ENCODE measurements around the gene LDHB.
"Not testable (repeated sequence)": the region's sequence is repeated elsewhere in the genome, so short reads cannot be mapped to it uniquely, and the experiment has no call there.

The LDHB gene

DNA sequence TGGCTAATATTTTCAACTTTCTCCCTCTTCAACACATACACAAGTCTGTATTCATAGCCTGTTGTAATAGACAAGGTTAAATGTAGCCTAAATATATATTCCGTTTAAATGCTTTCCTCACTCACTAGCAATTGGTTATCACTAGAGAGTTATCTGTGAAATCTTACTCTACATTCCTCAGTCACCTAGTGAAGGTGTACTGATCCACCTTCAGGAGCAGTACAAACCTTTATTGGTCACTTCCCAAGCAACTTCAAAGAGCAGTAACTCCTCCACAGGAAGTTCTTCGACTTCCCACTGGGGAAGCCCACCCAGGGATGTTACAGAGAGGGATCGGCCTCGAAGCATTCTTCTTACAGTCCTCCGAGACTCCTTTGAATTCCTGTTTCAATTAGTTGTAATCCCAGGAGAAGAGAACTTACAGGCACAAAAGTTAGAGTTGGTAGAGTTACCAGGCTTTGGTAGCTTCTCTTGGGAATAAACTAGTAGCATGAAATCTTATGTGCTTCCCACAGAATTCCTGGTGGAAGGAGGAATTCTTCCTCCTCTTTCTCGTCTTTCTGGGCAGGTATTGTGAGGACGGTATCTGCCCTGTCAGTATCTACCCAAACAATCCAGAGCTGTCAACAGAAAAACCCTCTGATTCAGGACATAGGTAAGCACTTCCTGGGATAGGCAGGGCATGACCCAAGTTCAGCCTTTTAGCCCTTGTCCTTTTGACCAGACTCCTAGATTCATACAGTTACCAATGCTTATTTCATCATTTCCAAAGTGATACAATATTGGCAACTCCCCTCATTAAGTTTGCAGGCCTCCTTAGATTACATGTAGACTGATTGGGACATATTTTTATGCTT, 53.2 kb downstream of the LDHB start, which contains the start of gene GYS2:
Gene GYS2, minus strand, starts transcription at position 603 of the 857 bp plus-strand sequence. Its CDS starts 255 bp downstream, at position 348.
- DNase-seq: no peak

DNA sequence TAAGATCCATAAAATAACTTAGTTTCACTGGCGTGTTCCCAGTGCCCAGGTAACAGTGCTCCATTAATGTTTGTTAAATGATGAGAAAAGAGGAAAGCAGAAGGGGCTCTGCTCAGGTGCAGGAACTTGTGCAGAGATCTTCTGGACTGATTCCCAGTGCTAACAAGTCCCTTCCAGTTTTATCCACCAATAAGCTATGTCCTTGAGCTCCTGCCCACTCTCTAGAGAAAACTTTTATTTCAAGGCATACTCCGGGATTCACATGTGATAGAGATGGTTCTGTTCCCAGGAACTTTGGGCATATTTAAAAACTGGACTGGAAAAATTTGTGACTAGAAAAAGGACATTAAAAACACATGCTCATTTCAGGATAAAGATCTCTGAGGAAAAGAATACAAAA, 54.9 kb downstream of the LDHB start:
- no peak for DNase-seq

DNA sequence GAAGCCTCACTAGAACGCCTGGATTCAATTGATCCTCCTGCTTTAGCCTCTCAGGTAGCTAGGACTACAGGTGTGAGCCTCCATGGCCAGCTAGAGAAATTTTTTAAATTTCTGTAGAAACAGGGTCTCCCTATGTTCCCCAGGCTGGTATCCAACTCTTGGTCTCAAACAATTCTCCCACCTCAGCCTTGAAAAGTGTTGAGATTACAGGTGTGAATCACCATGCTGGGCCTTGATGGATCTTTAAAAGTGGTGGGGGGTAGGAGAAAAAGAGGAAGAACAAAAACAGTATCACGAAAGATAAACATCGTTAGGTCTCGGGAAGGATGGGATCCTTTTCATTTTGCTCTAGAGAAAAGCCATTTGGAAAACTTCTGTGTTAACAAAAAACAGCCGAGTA, 57.4 kb downstream of the LDHB start:
- DNase-seq: no peak

DNA sequence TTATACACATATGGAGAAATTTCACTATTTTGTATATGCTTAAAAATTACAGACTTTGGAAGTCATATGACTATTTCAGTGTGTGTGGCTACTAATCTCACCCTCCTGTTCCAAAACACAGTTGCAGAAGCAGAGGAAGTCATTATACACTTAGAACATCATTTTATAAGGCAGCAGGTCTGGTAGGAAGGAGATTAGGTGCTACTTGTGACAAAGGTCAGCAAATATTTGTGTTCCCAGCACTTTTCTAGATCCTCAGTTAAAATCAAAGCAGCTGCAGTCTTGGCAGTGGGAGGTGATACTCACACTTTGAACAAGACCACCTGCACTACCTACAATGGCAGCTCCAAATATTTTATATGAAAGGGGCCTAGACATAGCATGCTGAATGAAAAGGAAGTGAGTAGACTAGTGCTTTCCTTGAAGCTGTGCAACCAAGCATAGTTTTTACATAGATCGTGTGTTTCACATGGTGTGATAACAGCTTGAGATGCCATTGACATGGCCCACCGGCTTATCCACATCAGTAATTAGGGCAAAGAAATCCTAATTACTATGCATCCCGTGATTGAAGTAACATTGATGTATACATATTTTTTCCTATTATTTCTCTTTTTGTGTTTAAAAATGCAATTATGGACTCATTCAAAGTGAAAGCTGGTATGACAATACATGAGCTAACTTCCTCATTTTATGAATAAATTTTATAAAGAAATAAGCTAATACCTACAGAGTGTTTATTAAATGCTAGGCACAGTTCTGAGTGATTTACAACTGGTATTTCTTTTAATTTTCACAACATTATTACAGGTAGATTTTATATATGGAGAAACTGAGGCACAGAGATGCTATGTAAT, 58.3 kb downstream of the LDHB start:
- DNase-seq: no peak

DNA sequence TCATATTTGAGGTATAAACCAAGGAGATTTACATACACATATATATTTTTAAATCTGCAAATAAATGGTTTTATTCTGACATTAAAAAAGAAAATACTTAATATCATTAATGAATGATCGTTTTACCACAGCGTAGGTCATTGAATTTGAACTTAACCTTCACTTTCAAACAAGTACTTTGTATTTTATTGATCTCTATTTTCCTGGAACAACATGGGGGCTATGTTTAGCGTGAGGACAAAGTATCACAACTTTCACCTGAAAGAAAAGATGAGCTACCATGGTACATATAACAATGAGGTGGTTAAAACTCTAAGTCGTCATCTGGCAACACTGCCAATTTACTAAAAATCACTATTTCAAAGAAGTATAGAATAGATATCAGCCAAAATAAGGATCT, 59.0 kb downstream of the LDHB start:
- no peak for DNase-seq

DNA sequence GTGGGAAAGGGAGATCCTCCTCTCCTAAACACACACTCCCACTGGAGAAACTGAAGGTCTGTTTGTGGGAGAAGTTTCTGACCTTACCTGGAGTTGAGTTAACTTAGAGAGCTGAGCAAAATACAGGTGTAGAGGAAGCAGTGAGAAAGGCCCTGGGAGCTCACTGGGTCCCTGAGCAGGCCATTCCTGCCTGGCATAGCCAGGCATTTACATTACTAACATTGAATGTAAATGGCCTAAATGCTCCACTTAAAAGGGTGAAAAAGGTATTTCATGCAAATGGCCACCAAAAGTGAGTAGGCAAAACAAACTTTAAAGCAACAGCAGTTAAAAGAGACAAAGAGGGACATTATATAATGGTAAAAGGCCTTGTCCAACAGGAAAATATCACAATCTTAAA, 62.3 kb downstream of the LDHB start:
- not testable (repeated sequence) for DNase-seq

DNA sequence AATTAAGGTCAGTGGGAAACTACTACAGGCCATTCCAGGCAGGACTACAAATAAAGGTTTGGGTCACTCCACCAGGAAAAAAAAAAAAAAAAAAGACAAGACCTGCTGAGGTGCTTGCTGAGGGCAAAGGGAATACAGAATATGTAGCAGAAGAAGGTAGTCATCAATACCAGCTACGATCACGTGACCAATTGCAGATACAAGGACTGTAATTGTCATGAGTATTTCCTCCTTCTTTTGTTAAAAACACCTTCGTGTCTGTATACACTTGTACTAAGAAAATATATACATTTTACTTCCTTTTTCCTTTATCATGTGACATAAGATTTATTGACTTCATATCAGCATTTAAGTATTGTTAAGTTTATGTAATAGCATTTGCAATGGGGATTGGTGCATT, 72.2 kb downstream of the LDHB start:
- DNase-seq: no peak
